HG03095 (cell line): ENCODE results near the gene IDH1.
A peak's percentile ranks its signal among the peaks of the same experiment; 100 is the strongest.
"Not testable (repeated sequence)": the region's sequence is repeated elsewhere in the genome, so short reads cannot be mapped to it uniquely, and the experiment has no call there.

Source experiments
- ATAC-seq: cut with Tn5 transposase; IDR thresholded peaks from one replicate; pipeline ENCODE4 v1.9.1; 2021; ENCODE audit warnings: moderate library complexity; ENCODE audit not compliant: unreplicated experiment

Gene IDH1

GRCh38 chr2:208256849-208257813, 2.3 kb upstream of the IDH1 start:
- not testable (repeated sequence) for ATAC-seq

DNA sequence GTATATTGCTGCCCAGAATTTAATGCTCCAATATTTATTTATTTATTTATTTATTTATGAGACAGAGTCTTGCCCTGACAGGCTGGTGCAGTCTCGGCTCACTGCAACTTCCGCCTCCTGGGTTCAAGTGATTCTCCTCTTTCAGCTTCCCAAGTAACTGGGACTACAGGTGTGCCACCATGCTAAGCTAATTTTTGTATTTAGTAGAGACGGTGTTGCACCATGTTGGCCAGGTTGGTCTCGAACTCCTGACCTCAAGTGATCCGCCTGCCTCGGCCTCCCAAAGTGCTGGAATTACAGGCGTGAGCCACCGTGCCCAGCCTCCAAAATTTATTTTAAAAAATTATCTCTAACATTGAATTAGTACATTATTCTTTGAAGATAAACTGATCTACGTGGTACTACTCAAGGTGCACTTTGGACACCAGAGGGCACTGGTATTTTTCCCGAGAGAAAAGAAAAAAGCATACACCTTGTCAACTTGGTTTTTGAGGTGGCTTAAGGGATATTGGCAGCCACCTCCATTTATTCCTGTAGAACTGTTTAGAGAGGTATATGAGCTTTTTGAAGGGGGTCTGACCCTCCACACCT, 1.4 kb upstream of the IDH1 start:
- ATAC-seq, result no peak

DNA sequence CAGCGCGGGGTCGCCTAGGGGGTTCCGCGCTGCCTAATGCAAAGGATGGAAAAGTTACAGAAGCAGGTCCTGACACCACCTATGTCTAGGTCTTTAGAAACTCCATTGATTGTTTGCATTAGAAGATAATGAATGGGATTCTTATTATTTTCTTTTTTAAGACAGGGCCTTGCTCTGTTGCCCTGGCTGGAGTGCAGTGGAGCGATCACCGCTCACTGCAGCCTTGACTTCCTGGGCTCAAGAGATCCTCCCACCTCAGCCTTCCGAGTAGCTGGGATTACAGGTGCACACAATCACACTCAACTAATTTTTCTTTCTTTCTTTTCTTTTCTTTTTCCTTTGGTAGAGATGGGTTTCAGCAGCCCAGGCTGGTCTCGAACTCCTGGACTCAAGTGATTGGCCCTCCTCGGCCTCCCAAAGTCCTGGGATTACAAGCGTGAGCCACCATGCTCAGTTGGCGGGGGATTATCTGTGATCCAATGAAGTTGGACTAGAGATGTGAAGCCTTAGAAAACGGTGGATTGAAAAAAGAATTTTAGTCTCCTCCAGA, 761 bp upstream of the IDH1 start:
- peak; percentile 19 for ATAC-seq

GRCh38 chr2:208254118-208254870, 577 bp downstream of the IDH1 start:
- peak; percentile 77 for ATAC-seq

- ATAC-seq, result no peak
Observed at GRCh38 chr2:208253600-208254117, 1.2 kb downstream of the IDH1 start.

GRCh38 chr2:208252716-208253492, 2.0 kb downstream of the IDH1 start:
- ATAC-seq, result no peak

GRCh38 chr2:208251098-208251497, 3.8 kb downstream of the IDH1 start:
- no peak for ATAC-seq

DNA sequence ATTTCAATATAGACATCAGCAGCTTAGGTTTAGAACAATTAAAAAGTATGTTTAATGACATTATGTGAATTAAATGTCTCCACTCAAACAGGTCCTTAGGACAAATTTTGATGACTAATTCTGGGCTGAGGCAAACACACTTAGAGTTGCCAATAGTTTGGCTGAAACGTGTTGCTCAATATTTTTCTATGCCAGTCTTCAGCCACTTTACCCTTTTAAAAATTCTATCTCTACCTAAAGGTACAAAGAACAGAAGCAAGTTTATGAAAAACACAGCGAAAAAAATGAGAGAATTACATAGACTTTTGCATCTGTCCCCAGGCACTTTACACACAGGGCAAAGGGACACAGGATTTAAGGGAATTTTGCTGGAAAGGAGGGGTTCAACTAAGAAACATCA, 4.5 kb downstream of the IDH1 start:
- no peak for ATAC-seq

DNA sequence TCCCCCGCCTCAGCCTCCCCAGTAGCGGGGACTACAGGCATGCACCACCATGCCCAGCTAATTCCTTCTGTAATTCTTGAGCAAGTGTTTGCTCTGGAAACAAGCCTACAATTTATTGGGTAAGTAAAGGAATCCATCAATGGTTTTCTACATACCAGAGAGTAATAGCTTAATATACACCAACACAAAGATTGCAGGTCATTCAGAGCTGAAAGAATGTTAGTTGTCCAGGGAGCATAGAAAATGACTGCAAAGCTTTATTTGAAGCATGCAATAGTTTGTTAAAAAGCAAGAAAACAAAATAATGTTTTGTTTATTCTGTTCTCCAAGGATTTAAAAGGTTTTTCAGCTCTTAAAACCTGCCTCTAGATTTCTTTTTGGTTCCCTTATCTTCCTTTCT, 5.6 kb downstream of the IDH1 start:
- ATAC-seq, result no peak

- ATAC-seq, result no peak
Observed at GRCh38 chr2:208248601-208249000, 6.3 kb downstream of the IDH1 start.

- ATAC-seq, result no peak
Observed at GRCh38 chr2:208245746-208246145, 9.1 kb downstream of the IDH1 start.

DNA sequence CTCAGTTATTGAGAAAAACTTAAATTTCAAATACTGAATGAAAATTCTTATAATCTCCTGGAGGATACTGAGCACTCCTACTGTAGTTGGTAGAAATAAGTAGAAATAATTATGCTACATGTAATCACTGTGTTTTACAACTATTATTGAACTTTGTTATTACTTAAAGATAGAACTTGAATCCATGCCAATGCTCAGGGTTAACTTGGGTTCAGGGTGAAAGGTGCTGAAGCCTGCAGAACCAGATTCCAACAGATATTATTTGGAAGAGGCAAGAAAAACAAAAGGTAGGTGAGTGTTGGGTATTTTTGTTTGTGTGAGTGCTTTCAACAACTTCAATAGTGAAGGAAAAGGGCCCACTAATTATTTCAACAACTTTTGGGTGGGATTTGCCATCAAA, 10.4 kb downstream of the IDH1 start:
- no peak for ATAC-seq

GRCh38 chr2:208240619-208241209, 14.2 kb downstream of the IDH1 start:
- no peak for ATAC-seq

- ATAC-seq, result no peak
Observed at GRCh38 chr2:208239770-208240493, 14.9 kb downstream of the IDH1 start.

DNA sequence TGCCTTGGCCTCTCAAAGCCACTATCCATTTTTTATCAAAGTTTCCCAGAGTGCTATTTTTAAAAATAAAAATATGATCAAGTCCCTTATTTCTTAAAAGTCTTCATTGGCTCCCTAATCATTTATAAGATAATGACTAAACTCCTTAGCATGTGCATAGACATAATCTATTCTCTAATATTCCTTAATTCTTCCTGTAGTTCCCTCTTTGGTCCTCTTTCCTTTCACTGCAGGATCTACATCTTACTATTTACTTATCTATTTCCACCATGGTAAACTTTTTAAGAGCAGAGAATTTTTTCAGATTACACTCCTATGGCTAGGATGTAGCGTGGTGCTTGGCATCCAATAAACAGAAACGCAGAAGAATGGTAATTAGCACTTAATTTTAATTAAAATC, 19.0 kb downstream of the IDH1 start:
- ATAC-seq, result no peak

DNA sequence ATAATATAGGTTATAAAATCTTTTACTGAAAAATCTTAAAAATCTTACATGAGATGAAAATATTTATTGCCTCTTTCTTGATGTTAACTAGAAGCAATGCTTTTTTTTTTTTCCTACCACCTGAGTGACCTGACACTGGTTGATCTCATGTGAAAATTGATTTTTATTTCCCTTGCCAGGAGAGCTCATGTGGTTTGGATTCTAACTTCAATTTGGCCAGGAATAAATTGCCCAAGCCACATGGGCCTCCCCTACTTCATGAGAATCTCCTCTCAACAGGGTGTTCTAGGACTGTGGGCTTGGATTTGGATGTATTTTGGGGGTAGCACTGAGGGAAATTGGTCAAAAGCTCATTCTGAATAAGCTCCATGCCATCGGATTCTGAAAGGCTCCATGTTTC, 20.1 kb downstream of the IDH1 start:
- no peak for ATAC-seq

DNA sequence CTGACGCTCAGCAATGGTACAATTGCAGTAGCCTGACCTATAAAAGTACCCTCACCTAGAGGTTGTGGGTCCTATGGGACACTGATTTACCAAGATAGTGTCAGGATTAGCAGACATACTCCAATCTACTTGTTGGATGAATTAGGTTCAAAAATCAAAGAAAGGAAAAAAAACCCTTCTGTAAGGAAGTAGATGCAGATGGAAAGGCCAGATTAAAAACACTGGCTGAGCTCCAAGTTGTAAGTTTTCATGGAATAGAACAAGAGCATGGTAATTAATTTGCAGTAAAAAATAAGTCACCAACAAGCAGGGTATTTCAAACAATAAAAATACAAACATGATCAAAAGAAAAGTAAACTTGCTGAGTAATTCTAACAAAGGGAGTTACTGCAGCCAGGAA, 26.4 kb downstream of the IDH1 start:
- no peak for ATAC-seq

DNA sequence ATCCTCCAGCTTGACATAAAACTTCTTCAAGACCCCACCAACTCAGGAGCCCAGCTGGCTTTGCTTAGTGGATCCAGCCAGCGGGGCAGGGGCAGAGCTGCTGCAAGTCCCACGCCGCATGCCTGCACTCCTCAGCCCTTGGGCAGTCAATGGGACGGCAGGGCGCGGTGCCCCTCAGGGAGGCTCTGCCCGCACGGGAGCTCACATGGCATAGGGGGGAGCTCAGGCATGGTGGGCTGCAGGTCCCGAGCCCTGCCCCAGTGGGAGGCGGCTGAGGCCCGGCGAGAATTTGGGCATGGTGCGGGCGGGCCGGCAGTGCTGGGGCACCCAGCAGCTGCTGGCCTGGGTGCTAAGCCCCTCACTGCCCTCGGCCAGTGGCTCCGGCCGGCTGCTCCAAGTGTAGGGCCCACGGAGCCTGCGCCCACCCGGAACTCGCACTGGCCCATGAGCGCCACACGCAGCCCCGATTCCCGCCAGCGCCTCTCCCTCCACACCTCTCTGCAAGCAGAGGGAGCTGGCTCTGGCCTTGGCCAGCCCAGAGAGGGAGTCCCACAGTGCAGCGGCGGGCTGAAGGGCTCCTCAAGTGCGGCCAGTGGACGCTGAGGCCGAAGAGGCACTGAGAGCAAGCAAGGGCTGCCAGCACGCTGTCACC, 27.2 kb downstream of the IDH1 start:
- no peak for ATAC-seq

DNA sequence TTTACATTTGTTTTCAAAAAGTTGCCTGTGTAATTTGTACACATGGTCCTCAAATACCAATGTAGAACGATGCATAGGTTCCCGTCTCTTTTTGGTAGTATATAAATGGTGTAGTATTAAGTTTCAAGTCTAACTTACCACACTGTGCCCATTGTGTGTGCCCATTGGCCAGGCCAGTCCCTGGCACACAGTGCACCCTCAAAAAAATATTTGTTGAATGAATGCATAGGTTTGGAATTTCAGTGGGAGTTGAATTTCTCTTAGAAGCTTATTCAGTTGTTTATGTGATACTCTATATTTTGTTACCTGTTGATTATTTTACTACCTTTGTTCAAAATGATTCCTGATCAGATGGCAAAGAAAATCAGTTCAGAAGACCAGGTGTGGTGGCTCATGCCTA, 30.1 kb downstream of the IDH1 start:
- ATAC-seq, result no peak
